CD4-positive, alpha-beta memory T cell (primary cell): ENCODE results near the gene TDP2. TPM values are rescaled to one million over a fixed set of nuclear protein-coding genes. Genes with fewer than 3 reads are reported as not detected.
A peak's percentile ranks its signal among the peaks of the same experiment; 100 is the strongest.

Experiments used
- CTCF ChIA-PET: fragments of 350-600 bp; sonication (Branson Sonifier 250); formaldehyde crosslinking; loops from one replicate; lab custom pipeline; 2021; ENCODE audit warnings: inconsistent platforms; ENCODE audit not compliant: partially characterized antibody; lab: Charles Lee
- POLR2A ChIA-PET: fragments of 350-600 bp; sonication (Branson Sonifier 250); formaldehyde crosslinking; loops from one replicate; lab custom pipeline; 2021; ENCODE audit not compliant: partially characterized antibody; lab: Charles Lee
- DNase-seq, 5 donors: peaks; one replicate each; pipeline versions ENCODE4 v3.0.0 to v3.0.0-alpha.2; 2020 to 2022; ENCODE audit warnings: mixed read lengths in 1 of 5
- H3K27ac ChIP-seq: one replicate; pipeline ENCODE4 v1.7.0; 2013; ENCODE audit warnings: low read depth, low read length
- H3K27me3 ChIP-seq: 2 replicates; pipeline ENCODE4 v1.7.0; 2013; ENCODE audit warnings: mild to moderate bottlenecking, low read length, moderate library complexity; ENCODE audit not compliant: insufficient read depth
- H3K36me3 ChIP-seq: 2 replicates; pipeline ENCODE4 v1.7.0; 2013; ENCODE audit warnings: mild to moderate bottlenecking, low read length, moderate library complexity; ENCODE audit not compliant: insufficient read depth
- H3K4me1 ChIP-seq: 2 replicates; pipeline ENCODE4 v1.7.0; 2013; ENCODE audit warnings: mild to moderate bottlenecking, low read length, moderate library complexity; ENCODE audit not compliant: insufficient read depth
- H3K4me3 ChIP-seq, 2 donors: one replicate each; pipeline ENCODE4 v1.7.0; 2013; ENCODE audit warnings: low read length in 2 of 2, mild to moderate bottlenecking in 1 of 2
- H3K9me3 ChIP-seq, 2 donors: one replicate each; pipeline ENCODE4 v1.7.0; 2013; ENCODE audit warnings: low read length in 2 of 2, control low read depth in 1 of 2; ENCODE audit not compliant: control insufficient read depth in 1 of 2
- H3K27ac Mint-ChIP-seq, 7 donors: one replicate each; pipeline ENCODE4 v1.8.0; 2020 to 2021; ENCODE audit warnings: mixed read lengths in 7 of 7, mild to moderate bottlenecking in 6 of 7, inconsistent platforms in 3 of 7, moderate library complexity in 3 of 7
- H3K27me3 Mint-ChIP-seq, 2 donors: one replicate each; pipeline ENCODE4 v1.8.0; 2020 to 2021; ENCODE audit warnings: mixed read lengths in 2 of 2
- H3K36me3 Mint-ChIP-seq, 2 donors: one replicate each; pipeline ENCODE4 v1.8.0; 2020 to 2021; ENCODE audit warnings: mixed read lengths in 2 of 2, inconsistent platforms in 1 of 2, mild to moderate bottlenecking in 1 of 2
- H3K4me1 Mint-ChIP-seq, 4 donors: one replicate each; pipeline ENCODE4 v1.8.0; 2020 to 2021; ENCODE audit warnings: mixed read lengths in 4 of 4, mild to moderate bottlenecking in 1 of 4
- H3K4me3 Mint-ChIP-seq, 8 donors: one replicate each; pipeline ENCODE4 v1.8.0; 2020 to 2021; ENCODE audit warnings: mixed read lengths in 8 of 8, mild to moderate bottlenecking in 7 of 8, moderate library complexity in 6 of 8, inconsistent platforms in 3 of 8
- H3K9me3 Mint-ChIP-seq, 8 donors: one replicate each; pipeline ENCODE4 v1.8.0; 2020 to 2021; ENCODE audit warnings: mixed read lengths in 8 of 8, mild to moderate bottlenecking in 5 of 8, inconsistent platforms in 3 of 8, moderate library complexity in 1 of 8
- intact Hi-C: fragments of 100-400 bp; cut with micrococcal nuclease; formaldehyde crosslinking; loops from one replicate; pipeline ENCODE4 v1.15.1; 2023
- polyA plus RNA-seq, 2 donors: library from polyadenylated mRNA; unstranded; fragments of 300-500 nt; fragmentation: Illumina TruSeq; gene quantifications; one replicate each; pipeline ENCODE4 v1.2.3, GENCODE V29; 2021
- total RNA-seq, 2 experiments: library from RNA; stranded (reverse); gene quantifications; one replicate each; pipeline ENCODE4 v1.2.3, GENCODE V29; 2021

TDP2 gene
- total and polyA plus RNA-seq, 4 experiments from 2014 or later, result 43.4 to 74.3 (median 67.5) TPM

GRCh38 chr6:24606200-24606930 is 60.3 kb downstream of the TDP2 start:
- Mint-ChIP-seq H3K27ac (no peak overlapping the region), H3K9me3 (no peaks in the 10 kb centered on the region), H3K4me1 (no peaks in the 10 kb centered on the region), H3K36me3 (no peaks in the 10 kb centered on the region), H3K27me3 (peaks cover 0 to 2% of the 10 kb centered on the region in 2 donors), H3K4me3 (no peak overlapping the region)
- H3K4me1 ChIP-seq, result no peaks in the 10 kb centered on the region
- no peak overlapping the region for H3K27ac ChIP-seq
- H3K36me3 ChIP-seq, result no peaks in the 10 kb centered on the region
- no peaks in the 10 kb centered on the region for H3K27me3 ChIP-seq
- POLR2A ChIA-PET, result no interaction called here
- intact Hi-C loops, result no loop called here
- CTCF ChIA-PET, result interaction anchor here (1.2 kb wide), 1 partner anchor 26 kb away, joined by 8 read pairs; no protein-coding TSS in a partner anchor
- no peaks in the 10 kb centered on the region for H3K9me3 ChIP-seq
- H3K4me3 ChIP-seq, result no peak overlapping the region
- DNase-seq, result no peak

- no peak overlapping the region for H3K4me3 ChIP-seq
- Mint-ChIP-seq H3K27me3 (no peaks in the 10 kb centered on the region), H3K4me3 (no peak overlapping the region), H3K4me1 (no peaks in the 10 kb centered on the region), H3K36me3 (no peaks in the 10 kb centered on the region), H3K9me3 (no peaks in the 10 kb centered on the region), H3K27ac (peak overlapping the region in 1 of 7 donors; percentile 27)
- no peak overlapping the region for H3K27ac ChIP-seq
- no peaks in the 10 kb centered on the region for H3K9me3 ChIP-seq
- no peaks in the 10 kb centered on the region for H3K4me1 ChIP-seq
- CTCF ChIA-PET, result no interaction called here
- no peaks in the 10 kb centered on the region for H3K27me3 ChIP-seq
- POLR2A ChIA-PET, result no interaction called here
- H3K36me3 ChIP-seq, result no peaks in the 10 kb centered on the region
- intact Hi-C loops, result no loop called here
- no peak for DNase-seq
These were observed 63.5 kb downstream of the TDP2 start for GRCh38 chr6:24603241-24603640.

DNA sequence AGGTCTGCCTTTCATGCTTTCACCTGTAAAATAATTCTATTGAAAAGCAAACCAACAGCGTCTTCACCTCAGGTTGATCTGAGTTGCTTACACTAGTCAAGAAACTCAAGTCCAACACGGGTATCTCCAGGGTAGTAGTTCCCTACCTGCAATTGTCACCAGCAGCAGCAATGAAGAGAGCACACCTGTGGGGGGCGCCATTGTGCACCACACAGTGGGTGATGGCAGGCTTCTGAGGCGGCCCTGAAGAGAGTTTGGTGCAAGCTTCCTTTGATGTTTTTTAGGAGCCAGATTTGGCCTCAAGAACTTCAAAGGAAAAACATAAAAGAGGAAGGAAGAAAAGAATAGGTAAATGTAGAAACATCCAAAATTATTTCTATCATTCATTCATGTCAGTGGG is 65.8 kb downstream of the TDP2 start:
- ChIA-PET POLR2A (no interaction called here), CTCF (interaction anchor here (0.8 kb wide), 1 partner anchor 14 kb away, joined by 3 read pairs; no protein-coding TSS in a partner anchor)
- Histone ChIP-seq H3K4me3 (no peak overlapping the region), H3K36me3 (no peaks in the 10 kb centered on the region), H3K27ac (no peak overlapping the region), H3K4me1 (no peaks in the 10 kb centered on the region), H3K27me3 (no peaks in the 10 kb centered on the region), H3K9me3 (no peaks in the 10 kb centered on the region)
- H3K27ac Mint-ChIP-seq, result no peak overlapping the region
- H3K4me1 Mint-ChIP-seq, result no peaks in the 10 kb centered on the region
- intact Hi-C loops, result no loop called here
- no peak for DNase-seq
- no peaks in the 10 kb centered on the region for H3K36me3 Mint-ChIP-seq
- no peaks in the 10 kb centered on the region for H3K9me3 Mint-ChIP-seq
- H3K4me3 Mint-ChIP-seq, result no peak overlapping the region
- H3K27me3 Mint-ChIP-seq, result peaks cover 2 to 3% of the 10 kb centered on the region in 2 donors

Other genes with a start within 250 kb of the TDP2 start
- gene GPLD1, start 177.3 kb downstream of the TDP2 start, total RNA-seq, result 1 to 10 TPM in 1 of 2 experiments, under 1 TPM in 1; 0.49 to 1.4 TPM
- gene GPLD1, start 177.3 kb downstream of the TDP2 start, polyA plus RNA-seq, result under 1 TPM in 1 of 2 donors, not detected in 1; 0.30 TPM
- 10 to 100 TPM; 13.0 to 13.9 TPM for gene ALDH5A1, start 171.9 kb downstream of the TDP2 start, total RNA-seq
- 10 to 100 TPM in 1 of 2 donors, 1 to 10 TPM in 1; 8.5 to 10.2 TPM for gene ALDH5A1, start 171.9 kb downstream of the TDP2 start, polyA plus RNA-seq
- under 1 TPM in 1 of 2 experiments, not detected in 1; 0.11 TPM for gene KIAA0319, start 20.7 kb downstream of the TDP2 start, total RNA-seq
- under 1 TPM in 1 of 2 donors, not detected in 1; 0.07 TPM for gene KIAA0319, start 20.7 kb downstream of the TDP2 start, polyA plus RNA-seq
- gene ACOT13, start 178 bp upstream of the TDP2 start, total RNA-seq, result 10 to 100 TPM; 11.1 to 12.5 TPM
- gene ACOT13, start 178 bp upstream of the TDP2 start, polyA plus RNA-seq, result 10 to 100 TPM; 17.3 to 19.3 TPM
- 100 to 1,000 TPM; 173 to 176 TPM for gene C6orf62, start 52.3 kb upstream of the TDP2 start, total RNA-seq
- gene C6orf62, start 52.3 kb upstream of the TDP2 start, polyA plus RNA-seq, result 100 to 1,000 TPM in 1 of 2 donors, 10 to 100 TPM in 1; 90.1 to 125 TPM
- 1 to 10 TPM; 6.1 to 6.7 TPM for gene GMNN, start 108.0 kb upstream of the TDP2 start, total RNA-seq
- gene GMNN, start 108.0 kb upstream of the TDP2 start, polyA plus RNA-seq, result 1 to 10 TPM; 3.4 to 3.6 TPM
- 1 to 10 TPM; 3.1 to 4.7 TPM for gene ARMH2, start 132.0 kb upstream of the TDP2 start, total RNA-seq
- gene ARMH2, start 132.0 kb upstream of the TDP2 start, polyA plus RNA-seq, result under 1 TPM in 1 of 2 donors, not detected in 1; 0.55 TPM